Keratinocyte (primary cell): ENCODE data around the gene GOPC.

ENCODE experiments used
- EZH2 ChIP-seq: IDR thresholded peaks from one replicate; pipeline ENCODE4 v1.6.1; 2012; ENCODE audit warnings: inconsistent platforms, mild to moderate bottlenecking, low read length, moderate library complexity
- TF ChIP-seq, protein P1 (sequence below), 3 experiments: IDR thresholded peaks in 1 of 3; conservative IDR thresholded peaks in 1 of 3; optimal IDR thresholded peaks in 1 of 3; 2 replicates in 2 of 3; 3 replicates in 1 of 3; pipeline versions ENCODE3 to v1.5.1; 2011; ENCODE audit warnings: low read length in 3 of 3, mild to moderate bottlenecking in 3 of 3, moderate library complexity in 2 of 3, control low read depth in 1 of 3, inconsistent platforms in 1 of 3; ENCODE audit not compliant: insufficient read depth in 2 of 3; ENCODE audit errors: extremely low read depth in 1 of 3

DNA sequence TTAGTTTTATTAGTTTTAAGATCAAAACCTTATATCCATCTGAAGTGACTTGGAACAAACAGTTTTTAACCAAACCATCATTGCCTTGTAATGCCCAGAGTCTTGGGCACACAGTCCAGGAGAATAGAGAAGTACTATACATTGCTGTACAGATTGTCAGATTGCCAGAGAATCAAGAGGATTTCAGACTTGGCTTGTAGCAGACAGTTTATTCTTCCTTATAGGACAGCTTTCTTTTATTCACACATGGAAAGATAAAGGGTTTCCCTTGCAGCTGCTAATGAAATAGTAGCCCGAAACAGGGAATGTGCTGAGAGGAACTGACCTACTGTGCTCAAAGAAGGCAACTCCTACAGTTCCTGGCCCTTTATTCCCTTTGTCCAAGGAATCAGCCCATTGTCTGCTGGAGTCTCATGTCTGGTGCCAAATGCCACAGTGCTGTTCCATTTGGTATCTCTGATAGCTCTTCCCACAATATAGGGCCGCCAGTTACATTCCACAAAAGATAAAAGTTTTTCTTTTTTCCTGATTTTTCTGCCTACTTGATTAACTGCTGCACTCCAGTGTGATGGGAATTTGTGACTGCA lies 89.2 kb downstream of the GOPC start:
- TF ChIP-seq, protein P1, sequence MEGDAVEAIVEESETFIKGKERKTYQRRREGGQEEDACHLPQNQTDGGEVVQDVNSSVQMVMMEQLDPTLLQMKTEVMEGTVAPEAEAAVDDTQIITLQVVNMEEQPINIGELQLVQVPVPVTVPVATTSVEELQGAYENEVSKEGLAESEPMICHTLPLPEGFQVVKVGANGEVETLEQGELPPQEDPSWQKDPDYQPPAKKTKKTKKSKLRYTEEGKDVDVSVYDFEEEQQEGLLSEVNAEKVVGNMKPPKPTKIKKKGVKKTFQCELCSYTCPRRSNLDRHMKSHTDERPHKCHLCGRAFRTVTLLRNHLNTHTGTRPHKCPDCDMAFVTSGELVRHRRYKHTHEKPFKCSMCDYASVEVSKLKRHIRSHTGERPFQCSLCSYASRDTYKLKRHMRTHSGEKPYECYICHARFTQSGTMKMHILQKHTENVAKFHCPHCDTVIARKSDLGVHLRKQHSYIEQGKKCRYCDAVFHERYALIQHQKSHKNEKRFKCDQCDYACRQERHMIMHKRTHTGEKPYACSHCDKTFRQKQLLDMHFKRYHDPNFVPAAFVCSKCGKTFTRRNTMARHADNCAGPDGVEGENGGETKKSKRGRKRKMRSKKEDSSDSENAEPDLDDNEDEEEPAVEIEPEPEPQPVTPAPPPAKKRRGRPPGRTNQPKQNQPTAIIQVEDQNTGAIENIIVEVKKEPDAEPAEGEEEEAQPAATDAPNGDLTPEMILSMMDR (optimal IDR thresholded peaks at IDR 0.05 in 1 of 3, IDR thresholded peaks at IDR 0.05 in 1 of 3, conservative IDR thresholded peaks at IDR 0.05 in 1 of 3; ENCODE audit: extremely low read depth in 1 of 3, insufficient read depth in 2 of 3, low read length in 3 of 3): no peak
- no peak for TF ChIP-seq EZH2
